IPS-18c (cell line): ENCODE results near the gene DUSP3.
A peak's percentile ranks its signal among the peaks of the same experiment; 100 is the strongest.

Source experiments
- H3K4me3 ChIP-seq: 2 replicates; pipeline ENCODE4 v1.7.0; 2013; ENCODE audit warnings: low read depth, mild to moderate bottlenecking, low read length, moderate library complexity; ENCODE audit not compliant: insufficient read depth
- H3K9me3 ChIP-seq: one replicate; pipeline ENCODE4 v1.6.1; 2013; ENCODE audit warnings: mild to moderate bottlenecking, low read length, moderate library complexity; ENCODE audit not compliant: control insufficient read depth, insufficient read depth

DUSP3 gene

DNA sequence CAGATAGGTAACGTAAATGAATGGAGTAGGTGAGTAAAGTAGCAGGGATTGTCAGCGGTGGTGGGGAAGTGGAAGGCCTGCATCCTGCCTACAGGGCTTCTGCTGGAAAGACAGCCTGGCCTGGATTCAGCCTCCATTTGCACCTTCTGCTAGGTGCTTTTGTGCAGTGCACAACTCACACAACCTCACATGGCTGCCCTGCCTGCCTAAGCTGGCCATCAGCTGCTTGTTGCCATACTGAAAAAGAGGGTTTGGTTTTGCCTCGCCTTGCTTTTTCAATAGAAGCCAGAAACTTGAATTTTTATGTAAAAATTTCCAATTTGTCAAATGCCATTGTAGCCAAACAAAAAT lies 56.5 kb downstream of the DUSP3 start:
- Histone ChIP-seq H3K4me3 (no peak overlapping the region), H3K9me3 (peaks cover 3% of the 10 kb centered on the region)

DNA sequence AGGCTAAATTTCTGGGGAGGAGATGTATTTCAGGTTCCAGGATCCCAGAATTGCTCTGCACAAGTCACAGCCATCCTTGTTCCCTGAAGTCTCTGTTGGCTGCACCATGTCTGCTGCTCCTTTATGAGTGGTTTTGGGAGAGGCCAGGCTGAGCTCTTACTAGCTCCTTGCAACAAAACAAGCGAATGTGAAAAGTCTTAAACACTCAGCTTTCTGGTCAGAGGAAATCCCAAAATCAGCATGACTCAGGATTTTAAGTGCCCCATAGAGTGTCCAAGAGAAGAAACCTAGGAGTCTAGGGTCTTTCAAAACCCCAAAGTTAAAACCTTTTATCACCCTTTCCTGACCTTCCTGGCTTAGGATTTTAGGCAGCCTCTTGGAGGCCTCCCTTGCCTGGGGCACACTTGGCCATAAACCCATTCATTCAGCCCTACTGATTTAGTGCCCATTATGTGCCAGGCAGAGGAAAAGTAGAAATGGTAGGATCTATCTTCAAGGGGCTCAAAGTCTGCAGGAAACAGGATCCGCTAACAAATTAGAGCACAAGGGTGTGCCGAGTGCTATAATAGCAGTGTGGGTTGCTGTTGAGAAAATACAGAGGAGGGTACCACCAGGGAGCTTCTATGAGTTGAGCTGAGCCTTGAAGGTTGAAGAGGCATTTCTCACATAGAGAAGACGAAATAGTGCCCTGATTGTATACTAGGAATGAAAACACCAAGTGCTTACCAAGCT lies 57.1 kb downstream of the DUSP3 start:
- Histone ChIP-seq H3K4me3 (no peak overlapping the region), H3K9me3 (peaks cover 3% of the 10 kb centered on the region)

DNA sequence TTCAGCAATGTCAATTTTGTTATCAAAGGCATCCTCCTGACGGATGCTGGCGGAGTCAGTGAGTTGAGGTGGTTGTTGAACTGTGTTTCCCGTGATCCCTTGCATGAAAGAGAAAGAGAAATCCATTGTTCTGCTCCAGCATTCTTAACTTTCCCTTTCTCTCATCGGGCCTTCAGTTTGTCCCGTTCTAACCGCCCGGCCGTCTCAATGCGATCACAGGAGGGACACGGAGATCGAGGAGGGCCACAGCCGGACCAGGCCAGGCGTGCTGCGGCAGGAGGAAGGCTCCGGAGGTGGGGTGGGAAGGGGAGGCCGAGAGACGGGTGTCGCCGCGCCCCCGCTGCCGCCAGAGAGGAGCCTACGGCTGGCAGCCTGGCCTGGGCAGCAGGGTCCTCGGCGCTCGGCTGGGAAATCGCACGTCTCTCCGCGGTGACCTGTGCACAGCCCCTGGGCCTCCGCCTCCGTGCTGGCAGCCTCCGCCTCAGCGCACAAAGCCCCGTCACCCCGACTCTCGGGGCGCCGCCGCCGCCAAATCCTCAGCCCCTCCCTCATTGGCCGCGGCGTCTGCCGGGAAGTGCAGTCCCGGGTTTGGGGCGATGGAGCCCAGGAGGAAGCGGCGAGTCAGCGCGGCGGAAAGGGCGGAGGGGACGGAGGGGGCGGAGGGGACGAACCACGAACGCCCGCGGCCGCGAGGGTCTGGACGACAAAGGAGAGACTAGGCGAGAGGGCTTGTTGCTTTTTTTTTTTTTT lies 58.3 kb downstream of the DUSP3 start:
- peaks cover 3% of the 10 kb centered on the region for H3K9me3 ChIP-seq
- H3K4me3 ChIP-seq = peak overlapping the region; percentile 67

DNA sequence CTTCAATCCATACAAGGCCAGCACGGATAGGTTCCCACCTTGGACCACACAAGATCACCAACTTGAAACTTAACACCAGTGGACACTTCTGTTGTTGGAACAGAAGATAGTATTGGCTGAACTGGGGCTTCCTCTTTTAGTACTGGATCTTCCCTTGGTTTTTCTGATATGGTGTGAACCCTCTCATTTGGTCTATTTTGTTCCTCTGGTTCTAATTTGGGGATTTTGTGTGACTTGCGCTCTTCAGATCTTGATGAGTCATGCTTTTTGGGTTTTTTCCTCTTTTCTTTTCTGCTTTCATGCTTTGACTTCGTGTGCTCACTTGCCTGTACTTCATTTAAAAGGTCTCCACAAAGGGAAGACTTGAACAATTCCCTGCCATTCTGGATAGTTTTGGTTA lies 59.2 kb downstream of the DUSP3 start:
- no peak overlapping the region for H3K4me3 ChIP-seq
- peaks cover 3% of the 10 kb centered on the region for H3K9me3 ChIP-seq

DNA sequence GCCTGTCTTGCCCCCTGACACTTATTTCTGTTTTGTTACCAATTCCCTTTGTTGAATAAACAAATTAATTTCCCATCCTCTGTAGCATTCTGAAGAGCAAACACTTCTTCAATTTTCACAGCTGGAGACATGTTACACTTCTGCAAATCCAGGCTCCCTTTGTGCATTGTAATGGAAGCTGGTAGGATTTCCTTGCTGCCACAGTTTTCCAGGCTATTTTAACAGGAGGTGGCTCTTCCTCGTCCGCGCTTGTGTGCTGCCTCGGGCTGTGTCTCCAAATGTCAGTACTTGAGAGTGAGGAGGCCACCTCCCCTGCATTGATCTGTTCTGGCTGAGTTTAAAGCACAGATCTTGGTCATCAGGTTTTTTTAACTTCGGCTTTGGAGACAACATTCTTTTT lies 60.2 kb downstream of the DUSP3 start:
- Histone ChIP-seq H3K4me3 (no peak overlapping the region), H3K9me3 (peaks cover 3% of the 10 kb centered on the region)

DNA sequence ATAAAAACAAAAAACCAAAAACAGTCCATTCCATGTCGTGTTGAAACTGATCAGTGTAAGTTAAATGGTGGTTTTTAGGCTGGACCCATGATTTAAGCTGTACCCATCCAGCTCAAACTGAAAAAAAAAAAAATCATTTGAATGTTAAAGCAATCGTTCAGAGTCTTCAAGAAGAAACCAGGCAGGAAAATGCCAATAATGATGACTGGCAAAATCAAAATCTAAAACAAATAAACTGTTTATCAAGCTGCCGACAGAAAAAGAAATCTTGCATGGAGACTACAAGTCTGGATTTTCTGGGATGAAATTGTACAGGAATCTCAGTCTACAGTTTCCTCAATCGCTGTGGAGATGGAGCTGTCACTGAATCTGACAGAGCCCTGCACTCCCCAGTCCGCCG lies 60.9 kb downstream of the DUSP3 start:
- no peak overlapping the region for H3K4me3 ChIP-seq

More for the DNA sequence above, 60.9 kb downstream of the DUSP3 start:
- H3K9me3 ChIP-seq = peaks cover 3% of the 10 kb centered on the region
